HG03432 (cell line): Measurements from ENCODE around the gene SLC9A9.
A peak's percentile ranks its signal among the peaks of the same experiment; 100 is the strongest.
"Not testable (repeated sequence)": the region's sequence is repeated elsewhere in the genome, so short reads cannot be mapped to it uniquely, and the experiment has no call there.

ENCODE experiments used
- ATAC-seq: cut with Tn5 transposase; IDR thresholded peaks from one replicate; pipeline ENCODE4 v1.9.1; 2021; ENCODE audit warnings: mild to moderate bottlenecking, moderate library complexity; ENCODE audit not compliant: unreplicated experiment

Gene SLC9A9

GRCh38 chr3:143478115-143478693 lies 370.1 kb downstream of the SLC9A9 start:
- ATAC-seq: no peak

DNA sequence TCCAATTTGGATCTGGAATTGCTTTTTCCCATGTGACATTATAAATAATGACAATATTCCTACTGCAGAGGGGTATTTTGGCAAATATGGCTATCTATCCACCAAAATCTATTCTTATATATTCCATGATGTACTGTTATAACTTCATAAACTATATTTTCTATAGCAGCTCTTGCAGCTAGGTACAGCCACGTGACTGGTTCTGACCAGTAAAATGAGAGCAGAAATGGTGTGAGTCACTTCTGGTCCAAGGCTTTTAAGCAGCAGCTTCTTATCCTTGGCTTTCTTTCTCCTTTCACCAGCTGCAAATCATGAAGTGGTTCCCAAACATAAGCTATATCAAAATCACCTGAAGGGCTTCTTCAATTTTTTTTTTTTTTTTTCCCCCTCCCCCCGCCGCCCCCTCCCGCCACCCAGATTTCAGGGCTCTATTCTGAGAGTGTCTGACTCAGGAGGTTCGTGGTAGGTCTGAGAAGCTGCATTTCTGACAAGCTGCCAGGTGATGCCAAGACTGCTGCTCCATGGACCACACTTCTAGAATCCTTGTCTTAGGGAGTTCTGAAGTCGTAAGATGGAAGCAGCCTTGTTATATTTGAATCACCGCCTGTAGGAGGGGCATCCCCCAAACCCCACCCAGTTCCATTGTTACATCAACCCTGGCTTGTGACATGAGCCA lies 371.2 kb downstream of the SLC9A9 start:
- ATAC-seq: no peak

DNA sequence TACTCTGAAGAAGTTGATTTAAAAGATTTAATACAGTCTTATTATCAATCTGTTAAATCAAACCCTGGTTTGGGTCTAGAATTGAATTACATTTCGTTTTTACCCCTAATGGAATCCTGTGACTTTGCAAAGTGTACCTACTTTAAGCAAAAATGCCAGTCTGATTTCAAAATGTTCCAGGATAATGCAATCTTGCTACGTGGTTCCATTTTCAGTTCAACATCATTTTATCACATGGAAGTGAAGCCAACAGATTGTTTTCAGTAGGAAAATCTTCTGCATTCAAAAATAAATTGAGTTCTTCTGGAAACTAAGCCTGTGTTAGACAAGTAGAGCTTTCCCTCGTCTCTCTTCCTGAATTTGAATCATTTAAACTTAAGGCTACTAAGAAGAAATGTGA lies 372.3 kb downstream of the SLC9A9 start:
- ATAC-seq: no peak

GRCh38 chr3:143472731-143473523 lies 375.3 kb downstream of the SLC9A9 start:
- ATAC-seq: no peak

DNA sequence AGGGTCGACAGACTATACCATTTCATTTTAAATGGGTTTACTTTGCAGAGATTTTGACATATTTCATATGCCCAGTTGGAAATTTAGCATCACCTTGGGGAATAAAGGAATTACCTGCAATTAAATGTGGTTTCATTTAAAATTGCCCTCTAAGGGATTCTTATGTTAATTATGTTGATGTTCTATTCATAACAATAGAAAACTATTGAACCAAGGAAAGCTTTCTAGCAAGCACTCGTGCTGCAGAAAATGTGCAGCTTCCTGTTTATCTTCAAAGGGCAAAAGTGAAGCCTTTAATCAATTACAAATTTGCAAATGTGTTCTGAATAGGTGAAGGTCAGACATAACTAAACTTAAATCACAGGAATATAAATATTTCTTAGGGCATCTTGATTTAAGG lies 376.6 kb downstream of the SLC9A9 start:
- no peak for ATAC-seq

GRCh38 chr3:143469159-143469558 lies 379.1 kb downstream of the SLC9A9 start:
- no peak for ATAC-seq

DNA sequence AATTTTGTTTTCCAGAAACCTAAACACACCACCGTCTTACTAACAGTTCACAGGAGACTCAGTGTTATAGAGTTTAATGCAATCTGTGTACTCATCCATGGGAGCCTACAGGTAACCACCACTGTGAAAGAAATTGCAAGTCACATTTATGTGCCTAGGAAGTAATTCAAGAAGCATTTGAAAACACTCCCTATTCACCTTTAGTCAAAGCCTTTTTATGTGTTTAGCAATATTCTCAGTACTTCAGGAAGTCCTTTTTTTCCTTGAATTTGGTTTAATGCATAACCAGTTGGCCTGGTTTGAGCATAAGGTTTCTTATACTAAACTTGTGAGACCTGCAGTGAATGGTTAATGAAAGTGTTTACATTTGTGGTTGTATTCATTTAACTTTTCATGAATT lies 382.6 kb downstream of the SLC9A9 start:
- no peak for ATAC-seq

GRCh38 chr3:143464850-143465249 lies 383.4 kb downstream of the SLC9A9 start:
- ATAC-seq: peak; percentile 62

GRCh38 chr3:143455480-143455879 lies 392.8 kb downstream of the SLC9A9 start:
- no peak for ATAC-seq

GRCh38 chr3:143450632-143451031 lies 397.6 kb downstream of the SLC9A9 start:
- no peak for ATAC-seq

- ATAC-seq: no peak
Observed at GRCh38 chr3:143447491-143447890, 400.8 kb downstream of the SLC9A9 start.

DNA sequence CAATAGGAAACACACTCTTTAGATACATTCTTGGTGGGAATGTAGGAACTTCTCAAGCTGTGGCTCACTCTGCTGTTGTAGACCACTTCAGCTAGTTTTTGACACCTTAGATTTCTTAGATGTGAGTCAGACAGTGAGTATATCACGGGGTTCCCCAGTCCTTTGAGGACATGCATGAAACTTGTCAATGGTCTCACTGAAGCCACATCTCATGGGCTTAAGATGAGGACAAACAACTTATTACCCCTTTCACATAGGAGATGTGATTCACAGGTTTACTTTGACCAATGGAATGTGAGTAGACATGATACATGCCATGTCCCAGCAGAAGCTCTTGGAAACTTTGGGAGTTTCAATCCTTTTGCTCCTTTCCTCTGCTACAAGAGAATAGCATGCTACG lies 403.1 kb downstream of the SLC9A9 start:
- peak; percentile 90 for ATAC-seq

DNA sequence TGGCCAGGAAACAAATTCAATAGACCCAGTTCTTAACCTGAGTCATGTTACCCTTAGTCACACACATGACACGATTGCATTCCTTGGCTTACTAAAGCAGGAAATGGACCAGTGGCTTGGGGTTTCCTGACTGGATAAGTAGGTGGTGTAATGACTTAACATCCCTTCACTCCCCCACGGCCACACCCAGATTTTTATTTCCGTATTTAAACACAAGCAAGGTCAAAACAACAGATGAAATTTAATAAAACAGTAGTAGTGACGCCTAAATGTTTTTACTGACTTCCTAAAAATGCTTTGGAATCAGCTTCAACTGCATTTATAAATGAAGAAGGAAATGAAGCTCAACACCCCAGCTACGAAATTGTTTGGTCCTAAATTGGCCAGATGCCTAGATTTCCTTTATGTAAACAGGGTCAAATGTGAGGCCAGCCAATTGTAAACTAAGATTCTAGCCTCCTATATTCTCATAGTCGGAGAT lies 404.4 kb downstream of the SLC9A9 start:
- ATAC-seq: no peak

DNA sequence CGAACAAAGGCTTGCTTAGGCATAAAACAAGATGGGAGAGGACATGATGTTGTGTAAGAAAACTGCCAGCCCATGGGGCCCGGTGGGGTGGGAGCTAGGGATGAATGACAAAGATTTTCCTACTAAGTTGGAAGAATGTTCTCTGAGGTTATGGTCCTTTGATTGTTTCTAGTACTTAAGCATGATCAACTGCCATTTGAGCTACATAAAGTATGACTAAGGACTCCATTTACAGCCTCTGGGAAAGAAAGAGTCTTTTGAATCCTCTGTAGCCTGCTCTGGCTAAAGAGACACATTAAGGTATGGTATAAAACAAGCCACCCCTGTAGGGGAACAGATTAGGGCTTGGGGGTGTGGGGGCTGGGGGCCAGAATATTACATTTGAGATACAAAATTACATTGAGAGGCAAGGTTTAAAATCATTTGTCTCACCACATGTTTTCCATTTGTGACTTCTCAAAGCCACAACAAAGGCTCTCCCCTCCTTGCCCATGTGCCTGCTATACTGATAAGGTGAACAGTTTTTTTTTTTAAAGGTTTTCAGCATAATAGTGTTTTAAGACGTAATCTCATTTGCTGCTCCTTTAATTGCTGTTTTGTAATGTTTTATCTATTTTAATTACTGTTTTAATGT lies 405.3 kb downstream of the SLC9A9 start:
- no peak for ATAC-seq

- ATAC-seq: no peak
Observed at GRCh38 chr3:143441516-143442171, 406.6 kb downstream of the SLC9A9 start.

- no peak for ATAC-seq
Observed at GRCh38 chr3:143439817-143440216, 408.5 kb downstream of the SLC9A9 start.

DNA sequence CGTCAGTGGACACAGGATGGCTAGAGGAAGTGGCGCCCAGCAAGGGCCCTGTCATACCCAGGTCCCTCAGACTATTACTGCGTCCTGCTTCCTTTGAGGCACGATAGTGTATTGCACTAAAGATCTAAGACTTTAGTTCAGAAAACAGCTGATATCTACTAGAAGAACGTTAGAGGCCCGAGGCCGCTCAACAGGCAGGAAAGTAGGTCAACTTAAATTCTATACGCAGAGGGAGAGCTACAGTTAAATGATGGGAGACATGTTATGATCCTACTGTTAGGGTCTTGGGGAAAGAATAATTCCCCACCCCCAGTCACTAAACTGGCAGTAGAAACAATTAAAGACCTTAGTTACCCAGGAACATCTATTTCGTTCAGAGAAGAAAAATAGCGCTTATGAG lies 410.9 kb downstream of the SLC9A9 start:
- no peak for ATAC-seq

GRCh38 chr3:143436231-143436930 lies 411.9 kb downstream of the SLC9A9 start:
- ATAC-seq: no peak

DNA sequence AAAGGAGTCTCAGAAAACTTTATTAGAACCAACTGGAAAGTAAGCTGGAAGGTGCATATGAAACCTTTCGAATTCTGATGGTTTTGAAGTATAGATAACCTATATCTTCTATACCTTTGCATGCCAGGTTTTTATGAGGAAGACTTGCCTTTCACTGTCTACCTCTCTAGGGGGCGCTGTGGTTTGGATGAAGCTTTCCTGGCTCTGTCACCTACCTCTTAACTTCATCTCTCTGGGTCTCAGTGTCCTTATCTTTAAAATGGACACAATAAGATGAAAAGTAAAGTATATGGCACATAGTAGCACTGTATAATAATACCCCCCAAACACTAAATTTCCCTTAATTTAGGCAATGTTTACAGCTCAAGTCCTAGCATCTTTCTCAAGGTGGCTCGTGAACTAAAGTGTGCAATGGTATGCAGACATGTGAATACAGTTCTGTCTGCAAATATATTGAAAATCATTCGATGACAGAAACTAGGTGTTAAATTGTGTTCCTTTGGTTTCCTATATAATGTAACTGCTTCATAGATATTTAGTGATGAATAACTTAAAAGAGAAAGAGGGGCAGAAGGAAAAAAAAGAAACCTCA lies 414.4 kb downstream of the SLC9A9 start:
- no peak for ATAC-seq

DNA sequence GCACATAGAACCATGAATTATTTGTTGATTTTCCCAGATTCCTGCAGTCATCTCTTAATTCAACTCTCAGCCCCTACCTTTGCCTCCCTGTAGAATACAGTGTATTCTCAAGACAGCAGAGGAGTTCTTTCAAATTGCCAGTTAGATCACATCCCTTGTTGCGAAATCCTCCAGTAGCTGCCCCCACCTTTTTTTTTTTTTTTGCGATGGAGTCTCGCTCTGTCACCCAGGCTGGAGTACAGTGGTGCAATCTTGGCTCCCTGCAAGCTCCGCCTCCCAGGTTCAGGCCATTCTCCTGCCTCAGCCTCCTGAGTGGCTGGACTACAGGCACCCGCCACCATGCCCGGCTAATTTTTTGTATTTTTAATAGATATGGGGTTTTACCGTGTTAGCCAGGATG lies 417.0 kb downstream of the SLC9A9 start:
- not testable (repeated sequence) for ATAC-seq
